ENCODE measurements around the gene PRKAR1B. TPM values are rescaled to one million over a fixed set of nuclear protein-coding genes. Genes with fewer than 3 reads are reported as not detected.
"Not testable (repeated sequence)": the region's sequence is repeated elsewhere in the genome, so short reads cannot be mapped to it uniquely, and the experiment has no call there.

The PRKAR1B gene
- total RNA-seq, 2 donors from 2014 or later: 15.8 to 19.8 TPM

GRCh38 chr7:620885-621284, 106.2 kb downstream of the PRKAR1B start:
- intact Hi-C loops (cut with DNase I): no loop called here
- ATAC-seq (no peak), DNase-seq (no peak)

- DNase-seq: no peak
- intact Hi-C loops (cut with DNase I): no loop called here
- no peak for ATAC-seq
These were observed 107.0 kb downstream of the PRKAR1B start for GRCh38 chr7:620056-620455.

DNA sequence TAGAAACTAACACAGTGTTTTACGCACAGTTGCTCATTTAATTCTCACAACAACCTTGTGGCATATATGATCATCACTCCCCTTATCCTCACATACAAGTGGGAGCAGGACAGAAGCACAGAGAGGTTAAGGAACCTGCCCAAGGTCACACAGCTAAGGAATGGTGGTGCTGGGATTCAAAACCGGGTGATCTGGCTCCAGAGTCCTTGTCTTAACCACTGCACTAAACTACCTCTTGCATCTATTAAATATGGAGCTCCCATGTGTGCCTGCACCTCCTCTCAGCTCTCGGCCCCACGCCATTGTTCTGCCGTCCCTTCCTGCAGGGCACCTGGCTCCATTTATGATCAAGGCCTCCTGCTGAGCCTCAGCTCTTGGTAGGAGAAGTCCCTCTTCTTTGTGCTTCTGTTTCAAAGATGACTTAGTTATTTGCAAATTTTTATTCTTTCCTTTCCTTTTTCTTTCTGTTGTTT, 107.7 kb downstream of the PRKAR1B start:
- ATAC-seq (no peak), DNase-seq (no peak)
- intact Hi-C loops (cut with DNase I): no loop called here

- intact Hi-C loops (cut with DNase I): no loop called here
- DNase-seq: no peak
- ATAC-seq: peak; percentile 60 to 72
These were observed 108.3 kb downstream of the PRKAR1B start for GRCh38 chr7:618539-619367.

- intact Hi-C loops (cut with DNase I): no loop called here
- no peak for DNase-seq
- ATAC-seq: peak; percentile 17 to 51
These were observed 109.2 kb downstream of the PRKAR1B start for GRCh38 chr7:617614-618538.

DNA sequence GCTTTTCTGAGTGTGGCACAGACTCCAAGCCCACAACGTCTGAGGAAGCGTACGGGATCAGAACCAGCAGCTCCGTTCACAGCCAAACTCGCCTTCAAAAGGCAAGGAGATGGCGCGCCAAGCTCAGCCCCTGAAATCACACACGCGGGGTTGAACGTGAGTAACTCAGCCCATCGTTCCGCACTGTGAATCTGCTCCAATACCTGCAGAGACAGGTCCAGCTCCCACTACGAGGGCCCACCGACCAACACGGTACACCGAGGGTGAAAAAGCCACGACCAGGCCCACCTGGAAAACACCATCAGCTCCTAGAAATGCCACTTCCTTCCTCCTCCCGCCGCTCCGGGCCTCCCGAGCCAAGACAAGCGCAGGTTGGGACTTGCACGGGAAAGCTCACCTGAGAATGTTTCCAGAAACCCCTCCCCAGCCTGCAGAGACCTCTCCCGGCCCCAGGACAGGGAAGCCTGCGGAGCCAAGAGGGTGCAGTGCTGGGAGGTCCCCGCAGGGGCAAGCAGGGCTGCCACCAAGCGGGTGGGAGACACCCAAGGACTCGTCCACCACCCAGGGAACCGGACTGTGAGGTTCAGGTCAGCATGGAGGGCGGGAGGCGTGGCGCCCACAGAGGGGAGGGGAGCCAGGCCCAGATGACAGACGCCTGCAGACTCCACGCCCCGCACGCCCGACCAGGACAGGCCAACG, 113.5 kb downstream of the PRKAR1B start:
- intact Hi-C loops (cut with DNase I): no loop called here

GRCh38 chr7:611837-612236, 115.2 kb downstream of the PRKAR1B start:
- ATAC-seq; DNase-seq; intact Hi-C loops (cut with DNase I): not testable (repeated sequence)

More for the DNA sequence above, 113.5 kb downstream of the PRKAR1B start:
- ATAC-seq: no peak
- no peak for DNase-seq

DNA sequence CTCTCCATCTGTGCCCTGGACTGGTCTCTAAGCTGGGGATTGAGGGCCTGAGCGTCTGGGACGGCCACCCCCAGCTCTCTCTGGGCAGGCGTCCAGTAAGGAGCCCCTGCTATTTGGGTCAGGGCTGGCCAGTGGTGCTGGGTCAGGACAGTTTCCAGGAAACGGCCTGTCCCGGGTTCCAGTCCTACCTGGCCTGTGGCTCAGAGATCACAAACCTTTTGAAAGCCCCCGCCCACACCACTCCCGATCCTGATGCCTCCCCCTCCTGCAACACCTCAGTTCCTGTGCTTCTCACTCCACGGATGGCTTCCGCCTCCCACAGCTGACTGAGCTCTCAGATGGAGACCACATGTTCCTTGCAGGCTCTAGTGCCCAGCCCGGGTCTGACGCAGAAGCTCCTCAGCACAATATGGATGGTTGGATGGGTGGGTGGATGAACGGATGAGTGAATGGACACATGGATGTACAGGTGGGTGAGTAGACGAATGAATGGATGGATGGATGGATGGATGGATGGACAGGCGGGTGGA, 115.7 kb downstream of the PRKAR1B start:
- ATAC-seq: no peak
- intact Hi-C loops (cut with DNase I): no loop called here
- DNase-seq: no peak

DNA sequence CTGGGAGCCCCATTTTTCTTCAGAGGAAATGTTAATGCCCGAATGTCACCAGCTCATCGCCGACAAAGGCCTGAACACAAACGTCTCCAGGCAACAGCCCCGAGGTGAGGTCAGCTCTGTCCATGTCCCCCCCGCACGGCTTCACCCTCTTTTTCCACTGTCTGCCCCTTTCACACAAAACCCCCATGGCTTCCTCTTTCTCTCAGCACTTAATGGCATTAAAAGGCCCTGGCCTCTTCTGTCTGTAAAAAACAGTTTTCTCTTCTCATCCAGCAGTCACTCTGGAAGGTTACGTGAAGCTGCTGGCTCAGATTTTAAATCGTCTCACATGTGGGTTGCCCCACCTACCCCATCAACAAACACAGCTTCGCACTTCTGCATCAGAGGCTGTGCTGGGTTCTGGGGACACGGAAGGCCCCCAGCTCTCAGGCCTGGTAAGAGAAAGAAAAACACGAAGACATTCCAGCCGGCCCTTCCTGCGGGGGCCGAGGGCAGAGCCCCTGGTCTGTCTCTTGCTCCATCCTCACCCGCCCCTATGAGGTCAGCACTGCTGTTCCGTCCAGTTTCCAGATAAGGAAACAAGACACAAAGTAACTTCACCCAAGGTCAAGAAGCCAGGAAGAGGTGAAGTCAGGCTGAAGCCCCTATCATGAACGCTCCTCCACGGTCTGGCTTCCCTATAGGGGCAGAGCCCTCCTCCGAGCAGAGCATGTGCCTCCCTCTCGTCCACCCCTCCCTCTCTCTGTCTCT, 116.4 kb downstream of the PRKAR1B start:
- intact Hi-C loops (cut with DNase I): no loop called here
- ATAC-seq (peak; percentile 85 to 90), DNase-seq (peak; percentile 88)

DNA sequence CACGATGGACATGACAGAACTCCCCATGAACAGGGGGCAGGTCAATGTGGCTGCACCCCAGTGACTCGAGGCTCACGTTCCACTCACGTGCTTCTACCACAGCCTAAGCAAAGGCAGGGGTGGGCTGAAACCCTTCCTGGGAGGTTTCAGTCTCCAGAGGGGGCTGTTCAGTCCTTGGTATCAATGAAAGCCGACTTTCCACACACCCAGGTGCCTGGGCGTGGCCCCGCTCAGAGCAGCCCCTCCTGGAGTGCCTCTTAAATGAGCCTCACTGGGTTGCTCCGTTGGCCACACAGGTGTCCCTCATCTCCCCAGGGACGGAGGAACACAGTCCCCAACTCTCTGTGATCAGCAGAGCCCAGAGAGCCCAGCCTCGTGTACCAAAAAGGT, 116.9 kb downstream of the PRKAR1B start:
- DNase-seq (no peak), ATAC-seq (no peak)
- intact Hi-C loops (cut with DNase I): no loop called here

DNA sequence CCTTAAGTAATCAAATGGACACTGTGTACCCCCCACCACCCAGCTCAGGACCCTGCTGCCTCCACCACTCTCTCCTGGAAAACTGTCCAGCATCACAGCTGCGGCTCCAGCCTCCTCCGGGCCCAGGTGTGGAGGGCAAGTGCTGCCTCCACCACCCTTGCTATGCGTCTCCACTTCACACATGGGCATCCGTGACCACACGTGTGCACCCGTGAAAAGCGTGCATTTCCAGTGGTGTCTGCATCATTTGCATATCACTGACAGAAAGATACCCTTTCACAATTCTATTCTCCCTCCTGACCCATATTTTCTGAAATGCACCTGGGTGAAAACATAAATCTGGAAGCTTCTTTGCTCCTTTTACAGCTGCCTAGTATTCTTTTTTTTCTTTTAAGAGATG, 117.7 kb downstream of the PRKAR1B start:
- intact Hi-C loops (cut with DNase I): no loop called here
- ATAC-seq: no peak
- no peak for DNase-seq

- DNase-seq (no peak), ATAC-seq (no peak)
- intact Hi-C loops (cut with DNase I): no loop called here
These were observed 118.1 kb downstream of the PRKAR1B start for GRCh38 chr7:608954-609353.

GRCh38 chr7:608361-608760, 118.7 kb downstream of the PRKAR1B start:
- ATAC-seq: no peak
- DNase-seq: no peak
- intact Hi-C loops (cut with DNase I): no loop called here

- ATAC-seq: no peak
- intact Hi-C loops (cut with DNase I): no loop called here
- DNase-seq: no peak
These were observed 119.1 kb downstream of the PRKAR1B start for GRCh38 chr7:607938-608337.

GRCh38 chr7:605661-606450, 121.2 kb downstream of the PRKAR1B start:
- DNase-seq (no peak), ATAC-seq (no peak)
- intact Hi-C loops (cut with DNase I): no loop called here

DNA sequence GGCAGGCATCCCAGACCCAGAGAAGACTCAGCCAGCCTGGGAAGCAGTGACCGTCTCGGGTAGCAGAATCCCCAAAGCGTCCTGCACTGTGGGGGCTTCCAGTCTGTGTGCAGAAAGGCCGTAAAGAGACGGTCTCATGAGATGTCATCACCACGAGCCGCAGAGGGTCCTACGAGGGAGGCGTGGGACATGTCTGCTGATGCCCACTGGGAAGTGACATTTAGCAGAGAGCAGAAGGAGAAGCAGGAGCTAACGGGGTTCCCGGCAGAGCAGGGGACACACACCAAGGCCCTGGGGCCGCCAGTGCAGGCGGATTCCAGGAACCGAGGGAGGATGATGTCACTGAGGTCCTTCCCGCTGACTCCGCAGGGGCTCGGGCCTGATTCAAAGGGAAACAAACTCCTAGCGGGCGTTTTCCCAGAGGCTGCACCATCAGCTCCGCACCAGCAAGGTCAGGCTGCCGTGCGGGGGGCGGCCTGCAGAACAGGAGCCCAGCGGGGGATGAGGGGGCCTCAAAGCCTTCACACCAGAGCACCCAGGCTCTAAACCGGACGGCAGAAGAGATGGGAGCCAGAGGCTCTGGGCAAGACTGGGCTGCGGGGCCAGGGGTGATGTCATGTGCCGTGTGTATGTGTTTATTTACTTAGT, 122.1 kb downstream of the PRKAR1B start:
- no peak for ATAC-seq
- DNase-seq: peak; percentile 61
- intact Hi-C loops (cut with DNase I): no loop called here

Data from left cardiac atrium (tissue), 4 donors.